Tongue (tissue), 2 donors: Measurements from ENCODE around the gene ITGAX. TPM values are rescaled to one million over a fixed set of nuclear protein-coding genes. Genes with fewer than 3 reads are reported as not detected.
A peak's percentile ranks its signal among the peaks of the same experiment; 100 is the strongest.

Experiments
- DNase-seq: peaks from one replicate; pipeline ENCODE4 v3.0.0-alpha.2; 2015
- total RNA-seq: library from RNA; depleted of rRNA; stranded (reverse); fragments of >200 nt; gene quantifications from one replicate; pipeline ENCODE4 v1.2.3, GENCODE V29; 2014

The ITGAX gene
- total RNA-seq, 1 donor from 2014 or later, result 2.7 TPM

- DNase-seq, result no peak
Measured at GRCh38 chr16:31350275-31351005, 4.5 kb upstream of the ITGAX start.

- DNase-seq, result no peak
Measured at GRCh38 chr16:31351246-31351941, 3.6 kb upstream of the ITGAX start.

DNA sequence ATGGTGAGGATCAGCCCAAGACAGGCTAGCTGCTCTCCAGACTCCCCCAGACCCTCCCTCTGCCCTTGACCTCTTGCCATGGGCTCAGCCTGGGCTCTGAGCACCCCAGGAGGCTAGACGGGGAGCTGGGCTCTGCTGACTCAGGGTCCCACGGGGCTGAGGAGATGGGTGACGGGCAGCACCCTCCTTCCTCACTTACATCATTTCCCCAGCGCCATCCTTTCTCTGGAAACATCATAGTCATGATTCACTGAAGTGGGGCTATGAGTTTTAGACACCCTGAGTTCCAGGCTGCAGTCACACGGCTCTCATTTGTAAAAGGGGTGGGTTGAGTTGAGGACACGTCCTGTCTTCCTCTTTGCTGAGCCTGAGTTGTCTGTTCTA, 3.0 kb upstream of the ITGAX start:
- no peak for DNase-seq

DNA sequence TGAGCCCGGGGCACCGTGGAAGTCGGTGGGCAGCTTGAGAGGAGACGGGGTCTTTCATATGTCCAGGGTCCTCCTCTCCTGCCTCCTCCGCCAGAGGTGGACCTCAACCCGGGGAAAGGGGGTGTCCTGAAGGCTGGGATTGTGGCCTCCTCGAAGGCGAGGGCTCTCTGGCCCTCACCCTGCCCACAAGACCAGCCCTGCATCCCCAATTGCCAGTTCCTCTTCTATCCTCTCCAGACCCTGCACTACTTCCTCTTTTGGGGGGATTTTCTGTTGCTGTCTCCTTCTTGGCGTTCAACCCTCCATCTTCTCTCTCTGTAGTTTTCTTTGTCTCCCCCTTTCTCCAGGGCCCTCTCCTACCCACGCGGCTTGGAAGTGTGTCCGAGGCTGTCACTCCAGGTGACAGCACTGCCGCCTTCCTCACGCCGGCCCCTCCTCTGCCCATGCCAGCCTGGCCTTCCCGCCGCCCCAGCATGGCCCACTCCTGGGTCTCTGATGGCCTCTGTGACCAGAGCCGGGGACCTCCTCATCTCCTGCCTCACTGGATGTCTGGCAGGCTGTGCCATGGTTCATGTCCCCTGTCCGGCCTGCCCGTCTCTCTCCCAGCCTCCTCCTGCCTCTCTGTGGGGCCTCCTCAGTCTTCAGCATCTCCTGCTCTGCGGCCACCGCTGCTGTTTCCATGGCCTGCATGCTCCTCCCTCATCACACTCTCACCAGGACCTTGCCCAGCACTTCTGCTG, 2.4 kb upstream of the ITGAX start:
- no peak for DNase-seq

DNA sequence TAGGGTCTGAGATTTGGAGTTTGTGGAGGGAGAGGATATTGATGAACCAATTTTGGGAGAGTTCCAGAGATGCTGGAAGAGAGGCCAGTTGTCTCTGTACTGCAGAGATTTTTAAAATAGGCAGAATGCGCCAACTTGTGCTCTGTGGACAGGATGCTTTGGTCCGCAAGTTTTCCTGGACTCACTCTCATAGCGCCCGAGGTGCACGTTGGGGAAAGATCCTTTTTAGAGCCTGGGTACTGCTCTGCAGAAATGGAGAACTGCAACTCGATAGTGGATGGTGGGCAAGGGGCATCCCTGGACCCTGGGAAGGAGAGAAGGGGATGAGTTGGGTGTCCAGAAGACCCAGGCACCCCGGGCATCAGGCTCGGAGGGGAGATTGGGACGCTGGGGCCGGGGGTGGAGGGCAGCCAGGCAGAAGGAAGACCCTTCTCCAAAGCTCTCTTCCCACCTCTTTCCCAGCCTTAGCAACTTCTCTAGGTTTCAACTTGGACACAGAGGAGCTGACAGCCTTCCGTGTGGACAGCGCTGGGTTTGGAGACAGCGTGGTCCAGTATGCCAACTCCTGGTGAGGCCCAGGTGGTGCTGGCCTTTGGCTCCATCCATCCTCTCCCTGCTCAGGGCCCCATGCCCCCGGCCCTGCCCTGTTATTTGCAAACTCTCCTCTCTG, 590 bp downstream of the ITGAX start:
- no peak for DNase-seq

DNA sequence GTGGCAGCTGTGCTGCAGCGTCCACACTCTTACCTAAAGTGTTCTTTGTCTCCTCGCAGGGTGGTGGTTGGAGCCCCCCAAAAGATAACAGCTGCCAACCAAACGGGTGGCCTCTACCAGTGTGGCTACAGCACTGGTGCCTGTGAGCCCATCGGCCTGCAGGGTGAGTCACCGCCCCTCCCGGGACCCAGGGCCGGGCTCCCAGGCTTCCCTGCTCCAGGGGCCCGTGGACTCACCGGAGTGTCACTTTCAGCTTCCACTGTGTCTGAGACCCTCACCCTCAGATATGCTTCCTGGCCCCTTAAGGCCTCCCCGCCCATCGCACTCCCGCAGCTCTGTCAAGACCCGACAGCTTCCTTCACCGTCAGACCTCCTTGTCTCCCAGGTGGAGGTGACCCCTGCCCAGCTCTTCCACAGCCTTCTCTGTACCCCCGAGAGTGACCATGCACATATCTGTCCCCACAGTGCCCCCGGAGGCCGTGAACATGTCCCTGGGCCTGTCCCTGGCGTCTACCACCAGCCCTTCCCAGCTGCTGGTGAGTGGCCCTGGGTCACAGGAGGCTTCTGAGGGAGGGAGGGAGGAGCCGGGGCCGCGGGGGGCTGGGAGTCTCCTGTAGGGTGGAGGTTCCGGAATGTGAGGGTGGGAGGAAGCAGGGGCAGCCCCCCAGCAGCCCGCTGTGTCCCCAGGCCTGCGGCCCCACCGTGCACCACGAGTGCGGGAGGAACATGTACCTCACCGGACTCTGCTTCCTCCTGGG, 1.8 kb downstream of the ITGAX start:
- DNase-seq, result no peak

DNA sequence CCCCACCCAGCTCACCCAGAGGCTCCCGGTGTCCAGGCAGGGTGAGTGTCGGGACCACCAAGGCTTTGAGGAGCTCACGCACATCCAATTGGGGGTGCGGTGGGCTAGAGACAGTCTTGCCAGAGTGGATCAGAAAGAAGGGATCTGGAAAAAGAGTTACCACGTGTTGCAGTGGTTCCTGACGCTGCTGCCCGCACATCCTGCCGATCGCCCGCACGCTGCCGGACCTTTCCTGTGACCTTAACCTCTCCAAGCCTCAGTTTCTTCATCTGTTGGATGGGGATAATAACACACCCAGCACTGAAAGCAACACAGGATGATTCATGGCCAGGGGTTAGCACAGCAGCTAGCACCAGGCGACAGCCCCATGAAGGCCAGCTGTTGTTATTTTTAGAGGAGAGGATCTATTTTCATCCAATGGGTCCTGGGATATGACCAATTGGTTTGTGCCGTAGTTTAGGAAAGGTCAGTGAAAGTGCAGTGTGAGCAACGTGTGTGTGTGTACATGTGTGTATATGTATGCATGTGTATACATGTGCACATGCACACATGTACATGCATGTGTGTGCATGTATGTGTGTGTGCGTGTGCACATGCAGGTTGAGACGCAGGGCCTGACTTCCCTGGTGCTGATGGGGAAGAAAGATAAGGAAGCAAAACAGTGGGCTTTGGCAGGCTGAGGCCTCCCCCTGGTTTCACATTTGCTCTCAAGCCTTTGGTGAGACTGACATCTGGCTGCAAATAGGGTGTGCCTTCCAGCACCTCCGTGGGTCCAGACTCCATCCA, 2.5 kb downstream of the ITGAX start:
- peak; percentile 27 for DNase-seq

DNA sequence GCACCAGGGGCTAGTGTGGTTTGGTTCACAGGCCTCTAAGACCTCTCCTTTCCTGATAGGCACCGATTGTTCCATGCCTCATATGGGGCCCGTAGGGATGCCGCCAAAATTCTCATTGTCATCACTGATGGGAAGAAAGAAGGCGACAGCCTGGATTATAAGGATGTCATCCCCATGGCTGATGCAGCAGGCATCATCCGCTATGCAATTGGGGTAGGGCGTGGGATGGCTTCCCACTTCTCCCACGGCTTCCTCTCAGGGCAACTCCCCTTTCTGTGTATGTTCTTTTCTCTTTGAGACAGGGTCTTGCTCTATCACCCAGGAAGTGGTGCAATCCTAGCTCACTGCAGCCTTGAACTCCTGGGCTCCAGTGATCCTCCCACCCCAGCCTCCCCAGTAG, 5.3 kb downstream of the ITGAX start:
- no peak for DNase-seq

- DNase-seq, result no peak
Measured at GRCh38 chr16:31361201-31362110, 6.5 kb downstream of the ITGAX start.

- no peak for DNase-seq
Measured at GRCh38 chr16:31362476-31363405, 7.8 kb downstream of the ITGAX start.

- no peak for DNase-seq
Measured at GRCh38 chr16:31363721-31364120, 8.7 kb downstream of the ITGAX start.

- DNase-seq, result no peak
Measured at GRCh38 chr16:31364421-31364820, 9.4 kb downstream of the ITGAX start.

- DNase-seq, result no peak
Measured at GRCh38 chr16:31365131-31365865, 10.3 kb downstream of the ITGAX start.

DNA sequence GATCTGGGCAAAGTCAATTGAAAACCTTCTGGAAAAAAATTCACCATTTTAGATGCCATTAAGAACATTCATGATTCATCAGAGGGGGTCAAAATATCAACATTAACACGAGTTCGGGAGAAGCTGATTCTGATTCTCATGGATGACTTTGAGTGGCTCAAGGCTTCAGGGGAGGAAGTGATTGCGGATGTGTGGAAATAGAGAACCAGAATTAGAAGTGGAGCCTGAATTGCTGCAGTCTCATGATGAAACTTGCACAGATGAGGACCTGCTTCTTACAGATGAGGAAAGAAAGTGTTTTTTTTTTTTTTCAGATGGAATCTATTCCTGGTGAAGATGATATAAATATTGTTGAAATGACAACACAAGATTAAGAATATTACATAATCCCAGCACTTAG, 12.9 kb downstream of the ITGAX start:
- DNase-seq, result no peak

GRCh38 chr16:31371008-31371407, 16.0 kb downstream of the ITGAX start:
- no peak for DNase-seq

GRCh38 chr16:31371619-31372484, 16.9 kb downstream of the ITGAX start:
- DNase-seq, result no peak

DNA sequence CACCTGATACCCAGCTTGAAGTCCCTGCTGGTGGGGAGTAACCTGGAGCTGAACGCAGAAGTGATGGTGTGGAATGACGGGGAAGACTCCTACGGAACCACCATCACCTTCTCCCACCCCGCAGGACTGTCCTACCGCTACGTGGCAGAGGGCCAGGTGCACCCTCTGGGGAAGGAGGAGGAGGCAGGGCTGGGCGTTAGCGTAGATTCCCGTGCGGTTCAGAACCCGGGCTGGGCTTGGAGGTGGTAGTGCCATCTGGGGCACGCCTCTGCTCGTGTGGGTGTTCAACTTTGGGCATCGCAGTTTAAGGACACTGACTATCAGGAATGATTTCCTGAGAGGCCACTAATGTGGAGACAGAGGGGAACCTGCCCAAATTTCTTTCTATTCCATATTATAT, 18.3 kb downstream of the ITGAX start:
- no peak for DNase-seq
